OCI-LY3 (cell line): ENCODE data around the gene SLC25A14.

Experiments
- H2AFZ ChIP-seq: fragments of 200-600, 300-600 bp; shearing (Covaris generic); 2 replicates; pipeline ENCODE4 v1.6.0; 2014; ENCODE audit warnings: antibody characterized with exemption, low read depth, low read length
- H3K27ac ChIP-seq: fragments of 200-600, 300-600 bp; sonication (generic); 2 replicates; pipeline ENCODE4 v1.5.1; 2014; ENCODE audit warnings: mild to moderate bottlenecking, low read length, moderate library complexity, mixed read lengths
- H3K27me3 ChIP-seq: fragments of 200-600, 300-600 bp; sonication (generic); 2 replicates; pipeline ENCODE4 v1.6.1; 2014; ENCODE audit warnings: low read depth, low read length, mixed read lengths
- H3K36me3 ChIP-seq: fragments of 200-600, 300-600 bp; sonication (generic); replicated peaks from 2 replicates; pipeline ENCODE3; 2014; ENCODE audit warnings: low read depth, low read length, mixed read lengths
- H3K4me1 ChIP-seq: fragments of 300-600, 200-600 bp; sonication (generic); 2 replicates; pipeline ENCODE4 v1.6.1; 2014; ENCODE audit warnings: low read length, mixed read lengths
- H3K4me2 ChIP-seq: fragments of 200-600, 300-600 bp; sonication (generic); 2 replicates; pipeline ENCODE4 v1.6.1; 2014; ENCODE audit warnings: low read length, mixed read lengths
- H3K4me3 ChIP-seq: fragments of 300-600, 200-600 bp; sonication (generic); 2 replicates; pipeline ENCODE4 v1.5.1; 2014; ENCODE audit warnings: antibody characterized with exemption, mild to moderate bottlenecking, low read length, moderate library complexity
- H3K79me2 ChIP-seq: fragments of 300-600, 200-600 bp; shearing (Covaris generic); 2 replicates; pipeline ENCODE4 v1.6.1; 2014; ENCODE audit warnings: mild to moderate bottlenecking, low read length, mixed read lengths
- H3K9ac ChIP-seq: fragments of 300-600, 200-600 bp; shearing (Covaris generic); 2 replicates; pipeline ENCODE4 v1.6.0; 2014; ENCODE audit warnings: mild to moderate bottlenecking, low read length, moderate library complexity
- H3K9me3 ChIP-seq: fragments of 200-600, 300-600 bp; shearing (Covaris generic); 2 replicates; pipeline ENCODE4 v1.6.1; 2014; ENCODE audit warnings: low read length, mixed read lengths; ENCODE audit not compliant: insufficient read depth
- H4K20me1 ChIP-seq: fragments of 200-600, 300-600 bp; sonication (generic); 2 replicates; pipeline ENCODE4 v1.6.1; 2016; ENCODE audit warnings: low read length, mixed read lengths; ENCODE audit not compliant: insufficient read depth
- EZH2phosphoT487 ChIP-seq: fragments of 200-600 bp; shearing (Covaris generic); IDR thresholded peaks from 2 replicates; pipeline ENCODE4 v1.6.1; 2018; ENCODE audit warnings: antibody characterized with exemption, mixed run types, low read depth
- TF ChIP-seq, protein P1 (sequence below): fragments of 200-600, 300-600 bp; sonication (generic); IDR thresholded peaks from 2 replicates; pipeline ENCODE4 v1.5.1; 2014; ENCODE audit warnings: antibody characterized with exemption, low read length, low read depth

Gene SLC25A14

GRCh38 chrX:130378024-130378669, 38.4 kb downstream of the SLC25A14 start:
- TF ChIP-seq EZH2phosphoT487: no peak
- TF ChIP-seq, protein P1, sequence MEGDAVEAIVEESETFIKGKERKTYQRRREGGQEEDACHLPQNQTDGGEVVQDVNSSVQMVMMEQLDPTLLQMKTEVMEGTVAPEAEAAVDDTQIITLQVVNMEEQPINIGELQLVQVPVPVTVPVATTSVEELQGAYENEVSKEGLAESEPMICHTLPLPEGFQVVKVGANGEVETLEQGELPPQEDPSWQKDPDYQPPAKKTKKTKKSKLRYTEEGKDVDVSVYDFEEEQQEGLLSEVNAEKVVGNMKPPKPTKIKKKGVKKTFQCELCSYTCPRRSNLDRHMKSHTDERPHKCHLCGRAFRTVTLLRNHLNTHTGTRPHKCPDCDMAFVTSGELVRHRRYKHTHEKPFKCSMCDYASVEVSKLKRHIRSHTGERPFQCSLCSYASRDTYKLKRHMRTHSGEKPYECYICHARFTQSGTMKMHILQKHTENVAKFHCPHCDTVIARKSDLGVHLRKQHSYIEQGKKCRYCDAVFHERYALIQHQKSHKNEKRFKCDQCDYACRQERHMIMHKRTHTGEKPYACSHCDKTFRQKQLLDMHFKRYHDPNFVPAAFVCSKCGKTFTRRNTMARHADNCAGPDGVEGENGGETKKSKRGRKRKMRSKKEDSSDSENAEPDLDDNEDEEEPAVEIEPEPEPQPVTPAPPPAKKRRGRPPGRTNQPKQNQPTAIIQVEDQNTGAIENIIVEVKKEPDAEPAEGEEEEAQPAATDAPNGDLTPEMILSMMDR: no peak
- Histone ChIP-seq H3K27ac (no peak overlapping the region), H3K4me1 (no peaks in the 10 kb centered on the region), H3K4me2 (no peak overlapping the region), H3K9ac (no peak overlapping the region), H3K36me3 (no peaks in the 10 kb centered on the region), H3K9me3 (no peaks in the 10 kb centered on the region), H3K79me2 (no peaks in the 10 kb centered on the region), H3K27me3 (no peaks in the 10 kb centered on the region), H4K20me1 (no peaks in the 10 kb centered on the region), H3K4me3 (no peak overlapping the region), H2AFZ (no peak overlapping the region)

GRCh38 chrX:130385520-130385919, 45.8 kb downstream of the SLC25A14 start, which contains the start of gene GPR119:
Gene GPR119 (minus strand): TSS chrX:130385674. CDS start chrX:130385447, 227 bp downstream.
- Histone ChIP-seq H4K20me1 (no peaks in the 10 kb centered on the region), H2AFZ (no peak within 1 kb of the TSS), H3K4me2 (no peak within 1 kb of the TSS), H3K4me3 (no peak within 1 kb of the TSS), H3K9me3 (no peaks in the 10 kb centered on the region), H3K27ac (no peak within 1 kb of the TSS), H3K9ac (no peak within 1 kb of the TSS), H3K27me3 (no peaks in the 10 kb centered on the region), H3K79me2 (no peaks in the 10 kb centered on the region), H3K36me3 (no peaks in the 10 kb centered on the region), H3K4me1 (no peaks in the 10 kb centered on the region)
- no peak for TF ChIP-seq EZH2phosphoT487
- TF ChIP-seq, protein P1: no peak

DNA sequence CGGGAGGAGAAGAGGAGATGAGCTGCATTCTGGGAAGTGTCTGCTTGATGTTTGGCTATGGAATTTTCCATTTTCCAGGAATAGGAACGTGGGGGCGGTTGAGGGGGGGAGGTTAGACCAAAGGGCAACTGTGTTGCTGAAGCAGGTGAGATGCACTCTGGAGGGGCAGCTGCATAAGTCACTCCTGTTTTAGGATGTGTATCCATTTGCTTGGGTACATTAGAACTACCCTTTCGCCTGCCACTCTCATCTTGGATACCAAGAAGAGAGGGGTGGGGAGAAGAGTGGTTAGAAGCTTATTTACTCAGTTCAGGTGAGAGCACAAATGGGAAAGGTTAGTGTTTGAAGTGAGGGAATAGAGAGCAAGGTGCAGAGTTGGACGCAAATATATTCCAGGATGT, 46.7 kb downstream of the SLC25A14 start:
- Histone ChIP-seq H3K4me3 (no peak overlapping the region), H2AFZ (no peak overlapping the region), H3K9me3 (no peaks in the 10 kb centered on the region), H3K4me1 (no peaks in the 10 kb centered on the region), H3K9ac (no peak overlapping the region), H3K36me3 (no peaks in the 10 kb centered on the region), H4K20me1 (no peaks in the 10 kb centered on the region), H3K79me2 (no peaks in the 10 kb centered on the region), H3K27me3 (no peaks in the 10 kb centered on the region), H3K27ac (no peak overlapping the region), H3K4me2 (no peak overlapping the region)
- TF ChIP-seq, protein P1: no peak
- TF ChIP-seq EZH2phosphoT487: no peak

DNA sequence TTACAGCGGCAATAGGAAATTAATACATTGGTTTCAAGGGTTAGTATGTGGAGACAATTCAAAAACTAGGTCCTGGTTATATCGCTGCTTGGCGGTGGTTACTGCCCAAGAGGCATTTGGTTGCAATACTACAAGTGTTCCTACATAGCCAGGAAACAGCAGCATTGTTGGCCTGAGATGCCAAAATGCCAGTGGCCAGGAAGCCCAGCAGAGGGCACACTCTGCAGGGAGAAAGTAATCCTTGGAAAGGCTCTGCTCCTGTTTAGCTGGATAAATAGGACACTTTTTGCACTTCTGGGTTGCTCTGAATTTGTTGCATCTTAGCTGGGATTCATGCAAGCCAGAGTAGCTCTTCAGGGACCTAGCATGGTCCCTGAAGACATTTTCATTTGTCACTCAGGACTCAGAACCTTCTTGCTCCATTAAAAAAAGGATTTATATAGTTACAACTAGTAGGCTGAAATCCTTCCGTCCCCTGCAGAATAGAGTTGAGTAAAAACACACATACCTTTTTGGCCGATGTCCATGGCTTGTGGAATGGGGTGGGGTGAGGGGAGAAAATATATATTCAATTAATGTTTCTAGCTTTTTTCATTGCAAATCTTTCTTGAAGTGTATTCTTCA, 53.8 kb downstream of the SLC25A14 start:
- H3K27me3 ChIP-seq: no peaks in the 10 kb centered on the region
- no peak overlapping the region for H2AFZ ChIP-seq
- no peak overlapping the region for H3K27ac ChIP-seq

More for the DNA sequence above, 53.8 kb downstream of the SLC25A14 start:
- Histone ChIP-seq H3K36me3 (no peaks in the 10 kb centered on the region), H3K9me3 (no peaks in the 10 kb centered on the region), H3K9ac (no peak overlapping the region), H3K4me2 (no peak overlapping the region), H4K20me1 (no peaks in the 10 kb centered on the region), H3K79me2 (no peaks in the 10 kb centered on the region), H3K4me1 (no peaks in the 10 kb centered on the region), H3K4me3 (no peak overlapping the region)
- TF ChIP-seq, protein P1: peak; percentile 48
- no peak for TF ChIP-seq EZH2phosphoT487
